GM19328 (cell line): ENCODE measurements around the gene RNF31.
"Not testable (repeated sequence)": the region's sequence is repeated elsewhere in the genome, so short reads cannot be mapped to it uniquely, and the experiment has no call there.

ENCODE experiments used
- ATAC-seq: cut with Tn5 transposase; IDR thresholded peaks from one replicate; pipeline ENCODE4 v1.9.1; 2021; ENCODE audit warnings: mild to moderate bottlenecking, moderate library complexity; ENCODE audit not compliant: unreplicated experiment

The RNF31 gene

DNA sequence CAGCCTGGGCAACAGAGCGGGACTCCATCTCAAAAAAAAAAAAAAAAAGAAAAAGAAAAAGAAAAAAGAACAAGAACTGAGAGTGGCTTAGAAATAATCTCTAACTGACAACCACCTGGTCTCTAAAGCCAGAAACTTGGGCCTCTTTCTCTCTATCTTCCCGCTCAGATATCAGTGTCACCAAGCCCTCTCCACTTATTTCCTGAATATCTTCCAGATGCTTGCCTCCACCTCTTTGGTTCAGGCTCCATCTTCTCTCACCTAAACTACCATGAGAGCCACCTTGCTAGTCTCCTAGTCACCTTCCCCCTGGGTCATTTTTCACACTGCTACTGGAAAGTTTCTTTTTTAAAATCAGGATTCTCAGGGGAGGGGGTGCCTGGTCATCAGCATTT lies 49.8 kb downstream of the RNF31 start:
- no peak for ATAC-seq

GRCh38 chr14:24198814-24199524 lies 51.7 kb downstream of the RNF31 start:
- ATAC-seq, result no peak

DNA sequence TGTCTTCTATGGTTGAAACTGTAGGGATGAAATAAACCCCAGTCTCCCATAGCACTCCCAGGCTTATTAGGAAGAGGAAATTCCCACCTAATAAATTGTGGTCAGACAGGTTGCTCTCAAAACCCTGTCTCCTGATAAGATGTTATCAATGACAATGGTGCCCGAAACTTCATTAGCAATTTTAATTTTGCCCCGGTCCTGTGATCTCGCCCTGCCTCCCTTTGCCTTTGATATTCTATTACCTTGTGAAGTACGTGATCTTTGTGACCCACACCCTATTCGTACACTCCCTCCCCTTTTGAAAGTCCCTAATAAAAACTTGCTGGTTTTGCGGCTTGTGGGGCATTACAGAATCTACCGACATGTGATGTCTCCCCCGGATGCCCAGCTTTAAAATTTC lies 55.2 kb downstream of the RNF31 start:
- ATAC-seq, result not testable (repeated sequence)

DNA sequence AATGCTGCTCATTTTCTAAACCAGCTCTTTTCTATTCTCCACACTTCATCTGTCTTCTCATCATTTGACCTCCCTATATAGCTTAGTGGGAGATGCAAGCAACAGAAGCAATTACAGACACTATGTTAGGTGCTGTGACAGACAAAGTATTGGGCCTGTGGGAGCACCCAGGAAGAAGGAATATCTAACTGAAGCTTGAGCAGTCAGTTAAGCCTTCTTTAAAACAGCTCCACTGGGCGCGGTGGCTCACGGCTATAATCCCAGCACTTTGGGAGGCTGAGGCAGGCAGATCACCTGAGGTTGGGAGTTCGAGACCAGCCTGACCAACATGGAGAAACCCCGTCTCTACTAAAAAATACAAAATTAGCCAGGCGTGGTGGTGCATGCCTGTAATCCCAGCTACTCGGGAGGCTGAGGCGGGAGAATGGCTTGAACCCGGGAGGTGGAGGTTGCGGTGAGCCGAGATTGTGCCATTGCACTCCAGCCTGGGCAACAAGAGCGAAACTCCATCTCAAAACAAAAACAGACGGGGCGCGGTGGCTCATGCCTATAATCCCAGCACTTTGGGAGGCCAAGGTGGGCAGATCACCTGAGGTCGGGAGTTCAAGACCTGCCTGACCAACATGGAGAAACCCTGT lies 56.1 kb downstream of the RNF31 start:
- not testable (repeated sequence) for ATAC-seq

DNA sequence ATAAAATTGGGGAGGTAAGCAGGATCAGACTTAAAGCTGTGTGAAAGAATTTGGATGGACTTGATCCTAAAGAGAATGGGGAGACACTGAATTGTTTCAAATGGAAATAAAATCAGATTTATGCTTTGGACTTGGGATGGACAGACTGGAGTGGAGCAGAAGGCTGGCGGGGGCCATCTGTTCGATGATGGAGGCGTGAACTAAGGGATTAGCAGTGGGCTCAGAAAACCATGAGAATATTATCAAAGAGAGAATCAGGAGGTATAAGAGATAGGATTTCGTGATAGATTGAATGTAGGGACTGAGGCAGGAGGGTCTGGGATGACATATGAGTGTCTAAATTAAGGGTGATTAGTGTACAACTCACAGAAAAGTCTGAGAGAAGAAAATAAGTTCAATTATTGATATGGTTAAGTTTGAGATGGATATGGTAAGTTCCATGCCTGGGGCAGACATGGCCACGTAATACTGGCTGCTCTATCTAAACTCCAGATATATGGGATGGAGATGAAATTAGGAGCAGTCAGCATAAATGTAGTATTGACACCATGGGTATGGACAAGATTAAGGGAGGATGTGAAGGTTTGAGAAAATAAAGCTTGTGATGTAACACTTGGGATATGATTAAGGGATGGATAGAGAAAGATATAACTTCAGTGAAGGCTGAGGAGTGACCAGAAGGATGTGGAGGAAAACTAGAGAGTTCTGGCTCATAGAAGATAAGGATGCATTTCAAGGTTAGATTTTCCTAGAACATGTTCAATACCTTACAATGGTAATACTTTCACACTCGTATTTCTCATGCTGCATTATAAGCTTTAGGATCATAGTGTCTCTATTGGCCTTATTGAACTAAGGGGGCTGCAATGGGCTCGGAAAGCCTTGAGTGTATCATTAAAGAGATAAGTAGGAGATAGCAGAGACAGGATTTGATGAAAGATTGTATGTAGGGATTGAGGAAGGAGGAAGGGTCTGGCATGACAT lies 57.2 kb downstream of the RNF31 start:
- ATAC-seq, result no peak

DNA sequence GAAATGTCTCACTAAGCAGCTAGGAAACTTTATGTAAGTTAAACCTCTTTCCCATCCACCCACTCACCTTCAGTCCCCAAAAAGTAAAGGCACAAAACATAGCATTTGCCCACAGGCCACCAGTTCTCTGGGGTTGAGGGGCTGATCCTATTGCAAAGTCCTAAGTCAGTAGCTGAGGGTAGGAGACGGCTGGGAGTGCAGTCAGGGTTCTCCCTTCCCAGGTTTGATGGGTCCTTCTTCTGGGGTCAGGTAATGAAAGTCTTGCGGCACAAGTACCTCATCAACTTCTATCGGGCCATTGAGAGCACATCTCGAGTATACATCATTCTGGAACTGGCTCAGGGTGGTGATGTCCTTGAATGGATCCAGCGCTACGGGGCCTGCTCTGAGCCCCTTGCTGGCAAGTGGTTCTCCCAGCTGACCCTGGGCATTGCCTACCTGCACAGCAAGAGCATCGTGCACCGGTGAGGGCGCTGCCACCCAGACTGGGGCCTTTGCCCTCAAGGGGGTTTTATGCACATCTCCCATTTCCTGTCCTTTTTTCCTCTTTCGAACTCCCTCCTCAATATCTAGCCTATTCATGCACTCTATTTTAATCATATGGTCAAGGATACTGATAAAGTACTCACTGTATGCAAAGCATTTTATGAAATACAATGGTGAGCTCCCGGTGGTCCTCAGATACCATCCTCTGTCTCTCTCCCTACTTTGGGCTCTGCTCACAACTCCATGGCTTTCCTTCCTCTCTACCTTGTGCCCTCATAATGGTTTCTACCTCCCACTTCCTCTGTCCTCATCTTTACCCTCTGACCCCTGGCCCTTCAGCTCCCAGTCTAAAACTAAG lies 59.2 kb downstream of the RNF31 start:
- no peak for ATAC-seq

DNA sequence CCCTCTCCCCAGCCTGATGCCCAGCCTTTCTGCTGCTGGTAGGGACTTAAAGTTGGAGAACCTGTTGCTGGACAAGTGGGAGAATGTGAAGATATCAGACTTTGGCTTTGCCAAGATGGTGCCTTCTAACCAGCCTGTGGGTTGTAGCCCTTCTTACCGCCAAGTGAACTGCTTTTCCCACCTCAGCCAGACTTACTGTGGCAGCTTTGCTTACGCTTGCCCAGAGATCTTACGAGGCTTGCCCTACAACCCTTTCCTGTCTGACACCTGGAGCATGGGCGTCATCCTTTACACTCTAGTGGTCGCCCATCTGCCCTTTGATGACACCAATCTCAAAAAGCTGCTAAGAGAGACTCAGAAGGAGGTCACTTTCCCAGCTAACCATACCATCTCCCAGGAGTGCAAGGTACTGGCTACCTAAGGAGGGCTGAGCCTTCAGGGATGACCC lies 59.8 kb downstream of the RNF31 start:
- ATAC-seq, result no peak

DNA sequence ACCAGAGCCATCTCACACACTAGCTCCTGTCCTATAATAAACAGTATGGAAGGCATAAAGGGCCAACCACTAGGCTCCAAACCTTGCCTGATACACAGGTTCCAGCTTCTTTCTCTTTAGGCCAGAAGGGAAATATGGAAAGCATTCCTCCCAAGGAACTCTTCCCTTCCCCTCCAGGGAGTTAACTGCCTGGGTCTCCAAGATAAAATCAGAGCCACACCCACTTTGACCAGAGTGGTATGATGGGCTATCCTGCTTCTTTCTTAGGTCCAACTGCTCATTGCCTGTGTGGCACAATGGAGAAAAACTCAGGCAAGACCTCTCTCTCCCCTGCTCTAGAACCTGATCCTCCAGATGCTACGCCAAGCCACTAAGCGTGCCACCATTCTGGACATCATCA lies 60.3 kb downstream of the RNF31 start:
- no peak for ATAC-seq
